Stimulated activated CD8-positive, alpha-beta memory T cell treated with anti-CD3 and anti-CD28 coated beads, Interleukin-7, amount 100 ng/mL, for 48 hours (primary cell): Measurements from ENCODE around the gene GNB5.

ENCODE experiments used
- DNase-seq, 2 donors: peaks; one replicate each; pipeline ENCODE4 v3.0.0-alpha.2; 2020; ENCODE audit warnings: low read depth in 1 of 2; ENCODE audit errors: extremely low read depth in 1 of 2

The GNB5 gene

DNA sequence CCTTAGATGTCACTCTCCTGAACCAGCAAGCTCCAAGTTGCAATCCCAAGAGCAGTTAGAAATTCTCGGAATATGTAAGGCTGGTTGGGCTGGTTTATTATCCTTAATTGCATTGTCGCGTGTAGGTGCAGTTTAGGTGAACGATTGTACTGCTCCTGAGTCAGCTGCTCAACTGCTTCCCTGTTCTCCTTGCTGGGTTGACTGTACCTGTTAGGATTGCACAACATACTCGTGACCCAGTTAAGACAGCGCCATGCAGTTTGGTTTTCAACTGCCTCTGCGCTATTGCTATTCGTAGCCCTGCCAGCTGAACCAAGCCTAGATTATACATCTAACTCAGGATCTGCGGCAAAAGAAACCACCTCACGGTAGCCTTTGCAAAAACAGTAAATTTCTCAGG, 119.6 kb downstream of the GNB5 start:
- no peak for DNase-seq

DNA sequence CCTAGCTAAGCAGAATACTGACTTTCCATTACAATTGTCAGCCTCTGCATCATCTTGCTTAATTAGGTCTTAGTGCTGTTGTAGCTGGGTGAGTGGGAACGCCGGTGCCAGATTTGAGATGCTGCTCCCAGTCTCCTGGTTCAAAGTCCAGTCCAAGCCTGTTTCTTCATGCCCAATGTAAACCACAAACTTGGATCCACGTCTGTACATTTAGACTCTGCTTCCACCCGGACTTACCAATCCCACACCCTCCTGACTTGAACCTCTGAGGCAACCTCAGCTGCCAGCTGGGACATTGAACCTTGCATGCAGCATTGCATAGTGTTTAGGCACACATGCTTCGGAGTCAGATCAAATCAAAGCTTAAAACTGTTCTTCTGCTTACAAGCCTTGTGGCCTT, 121.6 kb downstream of the GNB5 start:
- DNase-seq, result no peak

DNA sequence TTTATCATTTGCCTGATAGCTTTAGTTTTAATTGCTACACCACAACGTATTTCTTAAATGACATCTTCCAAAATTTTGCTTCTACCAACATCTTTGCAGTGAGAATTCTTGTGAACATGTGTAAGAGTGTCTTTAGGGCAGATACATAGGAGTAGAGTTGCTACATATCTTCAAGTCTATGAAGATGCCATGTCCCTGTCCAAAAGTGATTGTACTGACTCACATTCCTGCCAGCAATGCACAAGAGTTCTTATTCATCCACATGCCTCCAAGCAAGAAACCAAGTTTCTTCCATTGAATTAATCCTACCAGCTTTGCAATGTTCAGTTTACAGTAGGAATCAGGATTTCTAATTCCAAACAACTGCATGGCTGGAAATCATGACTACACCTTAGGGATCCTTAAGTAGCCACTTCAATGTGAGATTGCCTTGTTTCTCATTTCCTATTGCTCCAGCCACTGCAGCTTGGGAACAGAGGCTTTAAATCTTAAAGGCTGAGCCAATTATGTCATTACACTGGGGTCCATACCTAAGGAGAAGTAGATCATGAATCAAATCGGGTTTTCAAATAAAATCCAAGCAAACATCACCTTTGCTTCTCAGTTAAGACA, 123.1 kb downstream of the GNB5 start:
- DNase-seq, result no peak

DNA sequence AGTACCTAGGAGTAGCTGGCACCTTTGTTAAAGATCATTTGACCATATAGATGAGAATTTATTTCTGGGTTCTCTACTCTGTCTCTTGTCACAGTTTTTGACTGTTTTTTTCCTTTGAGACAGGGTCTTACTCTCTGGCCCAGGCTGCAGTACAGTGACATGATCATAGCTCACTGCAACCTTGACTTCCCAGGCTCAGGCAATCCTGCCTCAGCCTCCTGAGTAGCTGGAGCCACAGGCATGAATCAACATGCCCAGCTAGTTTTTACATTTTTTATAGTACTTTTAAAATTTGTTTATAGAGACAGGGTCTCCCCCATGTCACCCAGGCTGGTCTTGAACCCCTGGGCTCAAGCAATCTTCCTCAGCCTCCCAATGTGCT, 123.7 kb downstream of the GNB5 start:
- no peak for DNase-seq

DNA sequence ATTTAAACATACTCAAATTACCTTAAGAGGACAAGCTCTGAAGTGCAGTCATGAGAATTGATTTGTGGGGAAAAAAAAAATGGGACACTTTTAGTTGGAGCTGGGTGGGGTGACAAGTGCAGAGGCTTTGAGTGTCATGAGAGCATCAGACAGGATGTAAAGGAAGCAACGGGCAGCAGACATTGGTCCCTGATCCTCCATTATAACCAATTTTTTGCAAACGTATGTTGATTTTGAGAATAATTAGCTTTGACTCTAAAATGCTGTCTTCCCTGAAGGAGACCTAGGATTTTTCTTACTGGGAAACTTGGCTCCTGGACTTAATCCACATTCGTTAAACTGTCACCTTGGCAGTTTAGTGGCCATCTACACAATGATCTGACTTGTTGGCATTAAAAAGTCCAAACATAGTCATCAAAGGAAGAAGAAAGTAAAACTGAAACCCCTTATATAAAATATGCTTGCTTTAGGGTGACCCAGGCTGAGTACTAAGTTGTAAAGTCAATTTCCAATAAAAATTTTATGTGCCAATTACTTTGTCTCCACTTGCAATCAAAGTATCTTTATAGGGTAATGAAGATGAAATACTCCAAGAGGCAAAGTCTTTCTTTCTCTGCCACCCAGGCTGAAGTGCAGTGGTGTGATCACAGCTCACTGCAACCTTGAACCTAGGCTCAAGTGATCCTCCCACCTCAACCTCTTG, 124.2 kb downstream of the GNB5 start:
- no peak for DNase-seq
